Measurements from ENCODE around the gene WDR86. TPM values are rescaled to one million over a fixed set of nuclear protein-coding genes. Genes with fewer than 3 reads are reported as not detected.

The WDR86 gene
- polyA plus RNA-seq, 1 experiment = 0.04 TPM

DNA sequence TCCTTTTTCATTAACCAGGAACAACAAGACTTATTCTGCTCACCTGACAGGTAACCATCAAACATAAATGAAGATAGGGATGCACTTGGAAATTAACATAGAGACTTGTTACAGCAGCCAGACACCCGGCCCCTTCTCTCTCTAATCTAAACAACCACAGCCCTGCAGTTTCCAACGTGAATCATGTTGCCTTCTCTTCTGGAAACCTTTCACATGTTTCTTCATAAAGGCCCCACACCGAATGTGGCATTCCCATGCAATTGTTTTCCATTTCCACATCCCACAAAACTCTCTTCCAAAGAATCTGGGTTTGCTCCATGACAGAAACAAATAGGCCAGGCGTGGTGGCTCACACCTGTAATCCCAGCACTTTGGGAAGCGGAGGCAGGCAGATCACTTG, 15.0 kb upstream of the WDR86 start:
- no peak for DNase-seq (ENCODE audit: low read depth)
- no peak overlapping the region for H3K4me3 ChIP-seq (ENCODE audit: low read depth, low read length)
- H3K36me3 ChIP-seq (ENCODE audit: control insufficient read depth, insufficient read depth, low read length) = no peaks in the 10 kb centered on the region
- TF ChIP-seq, protein P1, sequence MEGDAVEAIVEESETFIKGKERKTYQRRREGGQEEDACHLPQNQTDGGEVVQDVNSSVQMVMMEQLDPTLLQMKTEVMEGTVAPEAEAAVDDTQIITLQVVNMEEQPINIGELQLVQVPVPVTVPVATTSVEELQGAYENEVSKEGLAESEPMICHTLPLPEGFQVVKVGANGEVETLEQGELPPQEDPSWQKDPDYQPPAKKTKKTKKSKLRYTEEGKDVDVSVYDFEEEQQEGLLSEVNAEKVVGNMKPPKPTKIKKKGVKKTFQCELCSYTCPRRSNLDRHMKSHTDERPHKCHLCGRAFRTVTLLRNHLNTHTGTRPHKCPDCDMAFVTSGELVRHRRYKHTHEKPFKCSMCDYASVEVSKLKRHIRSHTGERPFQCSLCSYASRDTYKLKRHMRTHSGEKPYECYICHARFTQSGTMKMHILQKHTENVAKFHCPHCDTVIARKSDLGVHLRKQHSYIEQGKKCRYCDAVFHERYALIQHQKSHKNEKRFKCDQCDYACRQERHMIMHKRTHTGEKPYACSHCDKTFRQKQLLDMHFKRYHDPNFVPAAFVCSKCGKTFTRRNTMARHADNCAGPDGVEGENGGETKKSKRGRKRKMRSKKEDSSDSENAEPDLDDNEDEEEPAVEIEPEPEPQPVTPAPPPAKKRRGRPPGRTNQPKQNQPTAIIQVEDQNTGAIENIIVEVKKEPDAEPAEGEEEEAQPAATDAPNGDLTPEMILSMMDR (IDR thresholded peaks at IDR 0.05; ENCODE audit: insufficient read depth, low read depth, low read length) = no peak
- H3K27me3 ChIP-seq (ENCODE audit: control insufficient read depth, insufficient read depth, low read length) = peaks cover 7% of the 10 kb centered on the region
- ChIA-PET POLR2A (no interaction called here), CTCF (interaction anchor here (1.2 kb wide), 1 partner anchor 12 kb away, joined by 5 read pairs; no protein-coding TSS in a partner anchor)

DNA sequence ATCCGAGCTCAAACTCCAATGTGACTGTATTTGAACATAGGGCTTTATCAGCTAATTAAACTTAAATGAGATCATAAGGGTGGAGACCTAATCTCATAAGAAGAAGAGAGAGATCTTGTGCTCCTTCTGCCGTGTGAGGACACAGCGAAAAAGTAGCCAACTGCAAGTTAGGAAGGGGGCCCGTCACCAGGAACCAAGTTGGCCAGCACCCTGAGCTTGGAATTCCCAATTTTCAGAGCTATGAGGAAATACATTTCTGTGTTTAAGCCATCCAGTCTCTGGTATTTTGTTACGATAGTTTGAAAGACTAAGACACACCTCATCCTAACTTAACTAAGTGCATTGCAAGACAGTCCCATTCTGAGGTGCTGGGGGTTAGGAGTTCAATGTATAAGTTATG, 14.1 kb upstream of the WDR86 start:
- Histone ChIP-seq H3K27me3 (ENCODE audit: control insufficient read depth, insufficient read depth, low read length) (peaks cover 7% of the 10 kb centered on the region), H3K4me3 (ENCODE audit: low read depth, low read length) (no peak overlapping the region), H3K36me3 (ENCODE audit: control insufficient read depth, insufficient read depth, low read length) (no peaks in the 10 kb centered on the region)
- CTCF ChIA-PET = no interaction called here
- no peak for DNase-seq (ENCODE audit: low read depth)
- POLR2A ChIA-PET = no interaction called here
- TF ChIP-seq, protein P1 (IDR thresholded peaks at IDR 0.05; ENCODE audit: insufficient read depth, low read depth, low read length) = no peak

DNA sequence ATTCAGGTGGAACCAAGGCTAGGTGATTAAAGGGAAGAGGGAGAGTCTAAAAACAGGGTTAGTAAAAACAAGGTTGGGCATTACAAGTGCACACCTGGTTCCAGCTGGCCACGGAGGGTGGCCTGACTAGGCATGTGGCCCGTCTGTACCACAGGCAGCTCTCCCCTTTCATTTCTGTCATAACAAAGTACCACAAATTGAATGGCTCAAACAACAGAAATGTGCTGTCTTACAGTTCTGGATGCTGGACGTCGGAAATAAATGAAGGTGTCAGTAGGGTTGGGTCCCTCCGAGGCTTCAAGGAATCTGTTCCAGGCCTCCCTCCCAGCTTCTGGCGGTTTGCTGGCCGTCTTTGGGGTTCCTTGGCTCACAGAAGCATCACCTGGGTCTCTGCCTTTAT, 13.4 kb upstream of the WDR86 start:
- Histone ChIP-seq H3K36me3 (ENCODE audit: control insufficient read depth, insufficient read depth, low read length) (no peaks in the 10 kb centered on the region), H3K4me3 (ENCODE audit: low read depth, low read length) (no peak overlapping the region), H3K27me3 (ENCODE audit: control insufficient read depth, insufficient read depth, low read length) (peaks cover 7% of the 10 kb centered on the region)
- TF ChIP-seq, protein P1 (IDR thresholded peaks at IDR 0.05; ENCODE audit: insufficient read depth, low read depth, low read length) = no peak
- ChIA-PET POLR2A (no interaction called here), CTCF (no interaction called here)
- no peak for DNase-seq (ENCODE audit: low read depth)

DNA sequence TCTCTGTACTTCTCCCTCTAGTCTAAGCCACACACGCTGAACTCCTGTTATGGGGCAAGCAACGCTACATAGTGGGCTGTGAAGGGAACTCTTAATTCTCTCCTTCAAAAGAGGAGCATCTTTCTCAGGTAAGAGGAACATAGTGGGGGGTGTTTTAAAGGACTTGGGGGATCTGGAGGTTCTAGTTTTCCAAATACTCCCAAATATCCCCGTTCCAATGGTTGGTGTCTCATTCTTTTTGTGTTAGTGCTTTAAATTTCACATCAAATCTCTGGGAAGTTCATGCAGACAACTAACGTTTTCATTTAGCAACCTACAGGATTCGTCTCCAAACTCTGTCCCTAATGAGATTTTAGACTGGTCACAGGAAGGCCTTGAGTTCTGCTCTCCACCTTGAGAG, 12.4 kb upstream of the WDR86 start:
- Histone ChIP-seq H3K27me3 (ENCODE audit: control insufficient read depth, insufficient read depth, low read length) (peaks cover 10% of the 10 kb centered on the region), H3K36me3 (ENCODE audit: control insufficient read depth, insufficient read depth, low read length) (no peaks in the 10 kb centered on the region), H3K4me3 (ENCODE audit: low read depth, low read length) (no peak overlapping the region)
- ChIA-PET POLR2A (no interaction called here), CTCF (interaction anchor here (0.8 to 2.6 kb wide), 3 partner anchors 11 to 338 kb away, joined by 3 to 10 read pairs (median 3); no protein-coding TSS in a partner anchor)
- no peak for DNase-seq (ENCODE audit: low read depth)
- TF ChIP-seq, protein P1 (IDR thresholded peaks at IDR 0.05; ENCODE audit: insufficient read depth, low read depth, low read length) = no peak

DNA sequence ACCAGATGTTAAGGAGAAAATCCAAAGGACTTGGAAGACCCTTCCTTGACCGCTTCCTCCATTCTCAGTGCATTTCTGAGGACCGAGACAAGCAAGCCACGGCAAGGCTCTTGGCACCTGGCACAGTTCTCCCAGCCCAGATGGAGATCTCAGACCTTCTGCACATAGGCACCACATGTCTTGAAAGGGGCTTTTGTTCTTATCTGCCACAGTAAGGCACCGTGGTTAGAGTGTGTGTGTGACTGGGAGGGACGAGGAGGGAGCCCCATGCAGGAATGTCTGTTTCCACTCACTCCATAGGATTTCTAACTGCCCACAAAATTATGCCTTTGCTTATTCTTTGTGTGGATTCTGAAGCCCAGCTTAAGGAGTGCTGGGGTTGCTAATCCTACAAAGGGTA, 10.3 kb upstream of the WDR86 start:
- TF ChIP-seq, protein P1 (IDR thresholded peaks at IDR 0.05; ENCODE audit: insufficient read depth, low read depth, low read length) = no peak
- POLR2A ChIA-PET = no interaction called here
- H3K27me3 ChIP-seq (ENCODE audit: control insufficient read depth, insufficient read depth, low read length) = peaks cover 15% of the 10 kb centered on the region
- no peak overlapping the region for H3K4me3 ChIP-seq (ENCODE audit: low read depth, low read length)
- H3K36me3 ChIP-seq (ENCODE audit: control insufficient read depth, insufficient read depth, low read length) = no peaks in the 10 kb centered on the region
- CTCF ChIA-PET = interaction anchor here (1.1 to 2.6 kb wide), 2 partner anchors 28 to 52 kb away, joined by 4 to 10 read pairs; no protein-coding TSS in a partner anchor
- DNase-seq (ENCODE audit: low read depth) = no peak
